DOHH2 (cell line): Measurements from ENCODE around the gene FDXR.

ENCODE experiments used
- EZH2phosphoT487 ChIP-seq: fragments of 200-600 bp; sonication (generic); IDR thresholded peaks from 2 replicates; pipeline ENCODE4 v1.6.1; 2017; ENCODE audit warnings: borderline replicate concordance, mild to moderate bottlenecking, antibody characterized with exemption, low read length, moderate library complexity, mixed read lengths
- TF ChIP-seq, protein P1 (sequence below): fragments of 200-600 bp; sonication (generic); IDR thresholded peaks from one replicate; pipeline ENCODE4 v1.5.1; 2014; ENCODE audit warnings: antibody characterized with exemption, mild to moderate bottlenecking, low read depth, low read length; ENCODE audit not compliant: poor library complexity, severe bottlenecking

DNA sequence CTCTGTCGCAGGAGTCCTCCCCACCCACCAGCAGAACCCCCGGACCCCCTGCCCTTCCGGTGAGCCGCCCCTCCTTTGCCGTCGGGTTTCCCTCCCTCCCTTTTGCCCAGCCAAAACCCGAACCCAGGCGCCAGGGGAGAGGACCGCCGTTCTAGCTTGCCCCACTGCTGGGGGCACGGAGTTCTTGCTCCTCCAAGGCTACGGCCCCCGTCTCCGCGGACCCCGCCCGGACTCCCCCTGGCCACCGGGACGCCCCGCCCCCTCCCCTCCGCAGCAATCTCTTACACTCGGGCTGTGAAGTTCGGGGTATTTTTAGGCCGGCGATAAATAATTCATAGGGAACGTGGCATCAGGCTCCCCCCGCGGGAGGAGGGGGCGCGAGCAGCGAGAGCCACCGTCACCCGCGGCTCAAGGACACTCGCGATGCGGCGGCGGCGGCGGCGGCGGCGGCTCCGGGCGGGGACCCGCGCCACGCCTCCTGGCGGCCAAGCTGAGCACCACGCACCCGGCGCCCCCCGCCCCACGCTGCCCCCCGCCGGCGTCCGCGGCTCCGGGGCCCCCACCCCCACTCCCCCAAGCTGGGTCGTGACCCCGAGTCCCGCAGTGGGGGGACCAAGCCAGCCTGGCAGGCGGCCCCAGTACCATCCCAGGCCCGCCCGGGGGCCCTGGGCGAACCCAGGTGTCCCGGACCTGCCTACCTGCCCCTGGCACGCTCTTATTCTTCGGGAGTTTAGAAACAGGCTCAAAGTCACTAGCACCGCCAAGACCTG, 13.2 kb downstream of the FDXR start, which contains the start of gene GRIN2C:
- TF ChIP-seq, protein P1, sequence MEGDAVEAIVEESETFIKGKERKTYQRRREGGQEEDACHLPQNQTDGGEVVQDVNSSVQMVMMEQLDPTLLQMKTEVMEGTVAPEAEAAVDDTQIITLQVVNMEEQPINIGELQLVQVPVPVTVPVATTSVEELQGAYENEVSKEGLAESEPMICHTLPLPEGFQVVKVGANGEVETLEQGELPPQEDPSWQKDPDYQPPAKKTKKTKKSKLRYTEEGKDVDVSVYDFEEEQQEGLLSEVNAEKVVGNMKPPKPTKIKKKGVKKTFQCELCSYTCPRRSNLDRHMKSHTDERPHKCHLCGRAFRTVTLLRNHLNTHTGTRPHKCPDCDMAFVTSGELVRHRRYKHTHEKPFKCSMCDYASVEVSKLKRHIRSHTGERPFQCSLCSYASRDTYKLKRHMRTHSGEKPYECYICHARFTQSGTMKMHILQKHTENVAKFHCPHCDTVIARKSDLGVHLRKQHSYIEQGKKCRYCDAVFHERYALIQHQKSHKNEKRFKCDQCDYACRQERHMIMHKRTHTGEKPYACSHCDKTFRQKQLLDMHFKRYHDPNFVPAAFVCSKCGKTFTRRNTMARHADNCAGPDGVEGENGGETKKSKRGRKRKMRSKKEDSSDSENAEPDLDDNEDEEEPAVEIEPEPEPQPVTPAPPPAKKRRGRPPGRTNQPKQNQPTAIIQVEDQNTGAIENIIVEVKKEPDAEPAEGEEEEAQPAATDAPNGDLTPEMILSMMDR, result no peak
- no peak for TF ChIP-seq EZH2phosphoT487
